GM04503 (cell line): ENCODE results near the gene ITGB1.
"Not testable (repeated sequence)": the region's sequence is repeated elsewhere in the genome, so short reads cannot be mapped to it uniquely, and the experiment has no call there.

Experiments used
- DNase-seq: peaks from one replicate; pipeline ENCODE4 v3.0.0-alpha.2; 2012; ENCODE audit warnings: low read depth

Gene ITGB1

GRCh38 chr10:32980558-32981468 is 22.8 kb upstream of the ITGB1 start:
- peak; percentile 94 for DNase-seq

- no peak for DNase-seq
Measured at GRCh38 chr10:32980242-32980557, 22.2 kb upstream of the ITGB1 start.

DNA sequence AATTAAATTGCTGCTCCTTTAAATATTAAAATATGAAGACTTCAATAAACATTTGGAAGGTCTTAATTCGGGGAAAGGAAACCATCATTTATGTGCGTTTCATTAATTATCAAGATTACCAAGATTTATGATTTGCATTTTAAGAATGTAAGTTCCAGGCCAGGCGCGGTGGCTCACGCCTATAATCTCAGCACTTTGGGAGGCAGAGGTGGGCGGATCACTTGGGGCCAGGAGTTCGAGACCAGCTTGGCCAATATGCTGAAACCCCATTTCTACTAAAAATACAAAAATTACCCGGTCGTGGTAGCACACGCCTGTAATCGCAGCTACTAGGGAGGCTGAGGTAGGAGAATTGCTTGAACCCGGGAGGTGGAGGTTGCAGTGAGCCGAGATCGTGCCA is 21.7 kb upstream of the ITGB1 start:
- DNase-seq = not testable (repeated sequence)

DNA sequence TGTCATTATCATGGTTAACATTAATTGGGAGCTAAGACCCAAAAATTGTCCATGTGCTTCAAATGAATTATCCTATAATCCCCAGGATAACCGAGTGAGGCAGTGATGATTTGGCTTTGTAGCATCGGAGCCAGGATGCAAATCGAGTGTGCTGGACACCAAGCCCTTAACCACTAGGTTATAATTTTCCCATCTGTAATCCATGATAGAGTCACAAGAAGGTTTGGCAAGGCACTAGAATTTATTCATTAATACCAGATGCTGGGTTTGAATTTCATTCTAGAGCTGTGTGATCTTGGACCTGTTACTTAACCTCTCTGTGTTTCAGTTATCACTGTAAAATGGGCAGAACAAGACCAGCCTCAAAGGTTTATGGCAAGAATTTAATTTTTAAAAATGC is 21.0 kb upstream of the ITGB1 start:
- DNase-seq = peak; percentile 95

GRCh38 chr10:32977846-32978809 is 20.1 kb upstream of the ITGB1 start:
- DNase-seq = not testable (repeated sequence)

- no peak for DNase-seq
Measured at GRCh38 chr10:32976338-32976737, 18.3 kb upstream of the ITGB1 start.

GRCh38 chr10:32972929-32973328 is 14.9 kb upstream of the ITGB1 start:
- no peak for DNase-seq

- no peak for DNase-seq
Measured at GRCh38 chr10:32972460-32972859, 14.4 kb upstream of the ITGB1 start.

GRCh38 chr10:32971536-32972091 is 13.6 kb upstream of the ITGB1 start:
- DNase-seq = no peak

GRCh38 chr10:32970910-32971309 is 12.9 kb upstream of the ITGB1 start:
- DNase-seq = no peak

DNA sequence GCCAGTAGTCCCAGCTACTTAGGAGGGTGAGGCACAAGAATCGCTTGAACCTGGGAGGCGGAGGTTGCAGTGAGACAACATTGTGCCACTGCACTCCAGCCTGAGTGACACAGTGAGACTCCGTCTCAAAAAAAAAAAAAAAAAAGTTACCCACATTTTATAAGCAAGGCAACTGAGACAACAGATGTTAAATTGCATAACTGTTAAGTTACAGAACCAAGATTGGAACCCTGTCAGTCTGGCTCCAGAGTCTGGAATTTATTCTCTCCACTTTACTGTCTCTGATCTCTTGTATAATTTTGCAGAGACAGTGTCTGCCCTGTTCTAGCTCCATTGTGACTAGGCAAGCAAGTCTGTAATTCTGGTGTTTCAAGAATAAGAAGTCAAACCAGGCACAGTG is 6.2 kb upstream of the ITGB1 start:
- no peak for DNase-seq

GRCh38 chr10:32963096-32963495 is 5.1 kb upstream of the ITGB1 start:
- DNase-seq = no peak

GRCh38 chr10:32962521-32962920 is 4.5 kb upstream of the ITGB1 start:
- DNase-seq = no peak

DNA sequence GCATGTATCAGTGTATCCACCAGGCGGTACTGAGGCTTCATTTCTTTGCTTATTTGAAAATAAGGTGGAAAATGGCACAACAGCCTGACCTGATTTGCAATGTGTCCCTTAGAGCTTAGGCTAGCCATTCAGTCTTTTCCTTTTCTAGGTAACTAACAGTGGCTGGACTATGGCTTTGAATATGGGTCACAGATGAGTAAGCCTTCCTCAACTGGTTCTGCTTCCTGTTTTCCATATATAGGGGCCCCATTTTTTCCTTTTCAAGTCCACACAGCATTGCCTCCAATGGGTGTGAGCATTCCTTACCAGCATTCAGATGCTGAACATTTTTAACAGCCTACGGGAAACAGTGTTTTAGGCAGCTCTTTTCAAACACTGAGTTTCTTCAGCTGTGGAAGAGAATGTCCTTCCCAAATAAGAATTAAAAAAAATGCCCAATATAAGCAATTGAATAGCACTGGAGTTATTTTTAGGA is 3.9 kb upstream of the ITGB1 start:
- peak; percentile 74 for DNase-seq

DNA sequence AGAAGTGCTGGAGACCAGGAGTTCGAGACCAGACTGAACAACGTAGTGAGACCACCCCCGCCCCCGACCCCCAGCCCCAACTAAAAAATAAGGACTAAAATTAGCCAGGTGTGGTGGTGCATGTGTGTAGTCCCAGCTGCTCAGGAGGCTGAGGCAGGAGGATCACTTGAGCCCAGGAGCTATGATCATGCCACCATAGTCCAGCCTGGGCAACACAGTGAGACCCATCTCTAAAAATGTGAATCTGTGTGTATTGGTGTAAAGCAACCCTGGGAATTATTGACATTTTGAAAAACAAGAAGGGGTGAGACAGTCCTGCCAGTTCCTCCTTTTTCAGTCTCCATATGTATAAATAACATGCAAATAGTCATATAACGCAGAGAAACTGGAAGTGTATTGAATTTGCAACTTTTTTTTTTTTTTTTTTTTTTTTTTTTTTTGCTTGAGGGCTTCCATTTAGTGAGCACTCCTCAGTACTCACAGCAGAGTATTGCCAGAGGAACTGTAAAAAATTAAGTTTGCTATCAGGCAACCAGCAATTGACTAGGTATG is 3.4 kb upstream of the ITGB1 start:
- no peak for DNase-seq

GRCh38 chr10:32960022-32960421 is 2.0 kb upstream of the ITGB1 start:
- DNase-seq = no peak

GRCh38 chr10:32959006-32959920 is 1.2 kb upstream of the ITGB1 start:
- no peak for DNase-seq

DNA sequence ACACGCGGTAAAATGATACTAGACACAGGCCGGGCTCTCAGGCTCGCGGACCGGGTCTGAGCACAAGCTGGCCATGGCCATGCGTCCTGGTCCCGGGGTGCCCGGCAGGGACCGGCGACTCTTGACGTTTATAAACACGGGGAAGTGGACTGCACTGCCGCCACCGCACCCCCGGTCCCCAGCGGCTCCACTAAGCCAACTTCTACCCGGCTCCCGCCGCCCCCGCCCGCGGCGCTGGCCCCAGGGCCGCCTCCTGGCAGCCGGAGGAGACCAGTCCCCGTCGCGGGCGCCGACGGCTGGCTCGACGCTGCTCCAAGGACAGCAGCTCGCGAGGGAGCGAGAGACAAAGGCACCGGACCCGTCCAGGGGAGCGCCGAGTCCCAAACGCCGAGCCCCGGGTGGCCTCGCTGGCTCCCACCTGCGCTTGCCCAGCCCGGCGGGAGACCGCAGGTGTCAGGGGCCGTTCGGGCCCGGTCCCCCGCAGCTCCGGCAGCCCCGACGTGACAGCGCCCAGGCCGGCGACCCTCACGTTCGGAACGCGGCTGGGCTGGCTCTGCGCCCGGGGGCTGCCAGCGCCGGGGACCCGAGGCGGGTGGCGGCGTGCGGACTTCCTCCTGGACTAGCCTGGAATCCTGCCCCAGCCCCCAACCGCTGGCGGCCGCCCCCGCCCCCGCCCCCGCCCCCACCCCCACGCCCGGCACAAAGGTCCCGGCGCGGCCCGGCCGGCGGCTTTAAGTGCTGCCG is 517 bp downstream of the ITGB1 start:
- no peak for DNase-seq

DNA sequence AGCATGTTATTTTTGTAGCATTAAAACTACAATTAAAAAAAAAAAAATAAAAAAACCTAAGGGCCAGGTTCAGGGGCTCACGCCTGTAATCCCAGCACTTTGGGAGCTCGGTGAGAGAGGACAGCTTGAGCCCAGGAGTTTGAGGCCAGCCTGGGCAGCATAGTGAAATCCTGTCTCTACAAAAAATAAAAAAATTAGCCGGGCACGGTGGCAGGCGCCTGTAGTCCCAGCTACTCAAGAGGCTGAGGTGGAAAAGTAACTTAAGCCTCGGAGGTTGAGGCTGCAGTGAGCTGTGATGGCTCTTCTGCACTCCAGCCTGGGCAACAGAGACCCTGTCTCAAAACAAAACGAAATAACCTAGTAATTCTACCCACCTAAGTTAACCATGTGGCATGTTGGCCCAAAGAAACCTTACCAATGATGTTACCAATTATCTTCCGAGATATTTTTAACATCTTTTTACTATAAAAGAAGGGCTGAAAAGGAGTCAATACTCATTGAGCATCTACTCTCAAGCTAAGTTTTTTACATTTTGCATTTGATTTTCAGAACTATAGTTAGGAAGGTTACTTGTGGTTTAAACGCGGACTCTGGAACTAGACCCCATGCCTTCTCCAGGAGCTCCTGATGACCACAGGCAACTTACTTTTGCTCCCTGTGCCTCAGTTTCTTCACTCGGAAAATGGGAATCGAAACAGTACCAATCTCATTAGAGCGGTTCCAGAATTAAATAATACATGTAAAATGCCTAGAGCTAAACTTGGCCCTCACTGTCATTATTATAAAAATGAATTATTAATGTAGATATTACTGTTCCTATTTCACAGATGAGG is 1.4 kb downstream of the ITGB1 start:
- DNase-seq = no peak
